Measurements from ENCODE around the gene FTCDNL1.

DNA sequence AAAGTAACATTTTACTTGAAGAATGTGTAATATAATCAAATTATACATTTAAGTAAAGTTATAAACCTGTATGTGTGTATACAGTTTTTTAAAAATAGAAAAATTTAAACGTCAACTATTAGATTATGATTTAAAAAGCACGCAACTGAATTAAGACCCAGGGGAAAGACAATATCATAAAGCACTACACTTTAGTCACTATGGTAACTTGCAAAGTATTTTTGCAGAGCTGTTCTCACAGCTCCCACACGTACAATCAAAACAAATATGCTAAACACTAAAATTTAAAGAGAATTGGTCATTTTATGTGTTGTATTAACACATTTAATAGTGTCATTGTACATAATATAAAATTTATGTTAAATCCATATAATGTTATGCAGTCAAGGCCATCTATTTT, 59.7 kb downstream of the FTCDNL1 start:
- TF ChIP-seq, protein P1, sequence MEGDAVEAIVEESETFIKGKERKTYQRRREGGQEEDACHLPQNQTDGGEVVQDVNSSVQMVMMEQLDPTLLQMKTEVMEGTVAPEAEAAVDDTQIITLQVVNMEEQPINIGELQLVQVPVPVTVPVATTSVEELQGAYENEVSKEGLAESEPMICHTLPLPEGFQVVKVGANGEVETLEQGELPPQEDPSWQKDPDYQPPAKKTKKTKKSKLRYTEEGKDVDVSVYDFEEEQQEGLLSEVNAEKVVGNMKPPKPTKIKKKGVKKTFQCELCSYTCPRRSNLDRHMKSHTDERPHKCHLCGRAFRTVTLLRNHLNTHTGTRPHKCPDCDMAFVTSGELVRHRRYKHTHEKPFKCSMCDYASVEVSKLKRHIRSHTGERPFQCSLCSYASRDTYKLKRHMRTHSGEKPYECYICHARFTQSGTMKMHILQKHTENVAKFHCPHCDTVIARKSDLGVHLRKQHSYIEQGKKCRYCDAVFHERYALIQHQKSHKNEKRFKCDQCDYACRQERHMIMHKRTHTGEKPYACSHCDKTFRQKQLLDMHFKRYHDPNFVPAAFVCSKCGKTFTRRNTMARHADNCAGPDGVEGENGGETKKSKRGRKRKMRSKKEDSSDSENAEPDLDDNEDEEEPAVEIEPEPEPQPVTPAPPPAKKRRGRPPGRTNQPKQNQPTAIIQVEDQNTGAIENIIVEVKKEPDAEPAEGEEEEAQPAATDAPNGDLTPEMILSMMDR (IDR thresholded peaks at IDR 0.05 in 4 of 5, conservative IDR thresholded peaks at IDR 0.05 in 1 of 5): no peak
- TF ChIP-seq POLR2A (IDR thresholded peaks at IDR 0.05): no peak
